CD4-positive, alpha-beta T cell (primary cell): Measurements from ENCODE around the gene PCGF3. TPM values are rescaled to one million over a fixed set of nuclear protein-coding genes. Genes with fewer than 3 reads are reported as not detected.

ENCODE experiments used
- ATAC-seq: fragments of 200-7000 bp; cut with Tn5 transposase; one replicate; pipeline ENCODE4 v1.10.0; 2022; ENCODE audit warnings: mild to moderate bottlenecking; ENCODE audit not compliant: poor library complexity
- CTCF ChIA-PET: fragments of 350-600 bp; sonication (Branson Sonifier 250); formaldehyde crosslinking; loops from one replicate; lab custom pipeline; 2021; ENCODE audit warnings: antibody characterized with exemption, inconsistent platforms; lab: Charles Lee
- POLR2A ChIA-PET: fragments of 350-600 bp; sonication (Branson Sonifier 250); formaldehyde crosslinking; loops from one replicate; lab custom pipeline; 2021; ENCODE audit warnings: antibody characterized with exemption, inconsistent platforms; lab: Charles Lee
- DNase-seq, 14 experiments: peaks; one replicate each; pipeline ENCODE4 v3.0.0-alpha.2; 2013 to 2020; ENCODE audit warnings: mixed read lengths in 2 of 14
- H3K27ac ChIP-seq, 2 donors: one replicate each; pipeline versions ENCODE4 v1.5.1 to v1.7.0; 2013; ENCODE audit warnings: low read length in 2 of 2, low read depth in 1 of 2, mild to moderate bottlenecking in 1 of 2
- H3K27me3 ChIP-seq, 2 experiments: 1 replicate in 1 of 2; 2 replicates in 1 of 2; pipeline versions ENCODE4 v1.6.1 to v1.7.0; 2013; ENCODE audit warnings: low read length in 2 of 2, control low read depth in 1 of 2, mild to moderate bottlenecking in 1 of 2, moderate library complexity in 1 of 2; ENCODE audit not compliant: insufficient read depth in 2 of 2, control insufficient read depth in 1 of 2
- H3K36me3 ChIP-seq: one replicate; pipeline ENCODE4 v1.6.1; 2013; ENCODE audit warnings: low read length, control low read depth; ENCODE audit not compliant: insufficient read depth
- H3K4me1 ChIP-seq: one replicate; pipeline ENCODE4 v1.6.1; 2013; ENCODE audit warnings: low read length, control low read depth; ENCODE audit not compliant: insufficient read depth
- H3K4me3 ChIP-seq: one replicate; pipeline ENCODE4 v1.5.1; 2013; ENCODE audit warnings: mild to moderate bottlenecking, low read length, moderate library complexity
- H3K9me3 ChIP-seq, 2 experiments: 1 replicate in 1 of 2; 2 replicates in 1 of 2; pipeline versions ENCODE4 v1.6.1 to v1.7.0; 2013; ENCODE audit warnings: low read length in 2 of 2, mild to moderate bottlenecking in 2 of 2, control low read depth in 1 of 2, moderate library complexity in 1 of 2; ENCODE audit not compliant: control insufficient read depth in 1 of 2, insufficient read depth in 1 of 2
- H3K27ac Mint-ChIP-seq: one replicate; pipeline ENCODE4 v1.8.0; 2020; ENCODE audit warnings: mixed read lengths
- H3K27me3 Mint-ChIP-seq: one replicate; pipeline ENCODE4 v1.8.0; 2021; ENCODE audit warnings: mixed read lengths
- H3K36me3 Mint-ChIP-seq: one replicate; pipeline ENCODE4 v1.8.0; 2021; ENCODE audit warnings: low read depth, mixed read lengths
- H3K4me1 Mint-ChIP-seq: one replicate; pipeline ENCODE4 v1.8.0; 2021; ENCODE audit warnings: low read depth, mixed read lengths
- H3K4me3 Mint-ChIP-seq: one replicate; pipeline ENCODE4 v1.8.0; 2020; ENCODE audit warnings: mild to moderate bottlenecking, mixed read lengths
- H3K9me3 Mint-ChIP-seq: one replicate; pipeline ENCODE4 v1.8.0; 2020; ENCODE audit warnings: mixed read lengths
- CTCF ChIP-seq: fragments of 200-600 bp; IDR thresholded peaks from one replicate; pipeline ENCODE4 v1.8.0; 2022; ENCODE audit warnings: antibody characterized with exemption, mild to moderate bottlenecking
- intact Hi-C, 2 experiments: fragments of 100-400 bp; cut with DNase I in 1 of 2; cut with micrococcal nuclease in 1 of 2; formaldehyde crosslinking; loops; one replicate each; pipeline versions ENCODE4 v1.15.1 to v1.9.0; 2023 to 2025; cut with DNase I, micrococcal nuclease
- total RNA-seq, 174 experiments: library from RNA in 2 of 174; stranded (reverse) in 2 of 174; gene quantifications; one replicate each; pipeline ENCODE4 v1.2.3 and lab custom pipeline; 2021 to 2026

PCGF3 gene
- total RNA-seq, 2 experiments from 2014 or later, result 45.1 to 48.6 TPM

GRCh38 chr4:744212-744841 lies 38.7 kb downstream of the PCGF3 start:
- TF ChIP-seq CTCF, result no peak
- Histone ChIP-seq H3K36me3 (peaks cover 13% of the 10 kb centered on the region), H3K27ac (no peak overlapping the region), H3K27me3 (no peaks in the 10 kb centered on the region), H3K9me3 (no peaks in the 10 kb centered on the region), H3K4me3 (no peak overlapping the region), H3K4me1 (peaks cover 6% of the 10 kb centered on the region)
- ChIA-PET CTCF (no interaction called here), POLR2A (no interaction called here)
- Mint-ChIP-seq H3K9me3 (no peaks in the 10 kb centered on the region), H3K4me3 (no peak overlapping the region), H3K36me3 (peaks cover 29% of the 10 kb centered on the region), H3K4me1 (no peaks in the 10 kb centered on the region), H3K27ac (no peak overlapping the region), H3K27me3 (no peaks in the 10 kb centered on the region)
- intact Hi-C loops, result loop anchor here in 1 of 2 experiments (5.0 to 10.0 kb wide), 2 partner anchors 500 to 608 kb away; no protein-coding TSS in a partner anchor
- no peak for DNase-seq
- ATAC-seq, result no peak

- Histone ChIP-seq H3K4me3 (no peak overlapping the region), H3K27ac (no peak overlapping the region), H3K36me3 (peaks cover 23% of the 10 kb centered on the region), H3K27me3 (no peaks in the 10 kb centered on the region), H3K9me3 (no peaks in the 10 kb centered on the region), H3K4me1 (peaks cover 6% of the 10 kb centered on the region)
- H3K36me3 Mint-ChIP-seq, result peaks cover 32% of the 10 kb centered on the region
- H3K9me3 Mint-ChIP-seq, result no peaks in the 10 kb centered on the region
- H3K4me3 Mint-ChIP-seq, result no peak overlapping the region
- no peaks in the 10 kb centered on the region for H3K4me1 Mint-ChIP-seq
- no peak overlapping the region for H3K27ac Mint-ChIP-seq
- TF ChIP-seq CTCF, result no peak
- CTCF ChIA-PET, result no interaction called here
- DNase-seq (no peak), ATAC-seq (no peak)
- H3K27me3 Mint-ChIP-seq, result no peaks in the 10 kb centered on the region
- intact Hi-C loops, result loop anchor here in 1 of 2 experiments (10.0 kb wide), 1 partner anchor 503 kb away; no protein-coding TSS in a partner anchor
- POLR2A ChIA-PET, result no interaction called here
Measured at GRCh38 chr4:747546-748170, 42.0 kb downstream of the PCGF3 start.

GRCh38 chr4:748461-748860 lies 42.8 kb downstream of the PCGF3 start:
- H3K4me3 Mint-ChIP-seq, result no peak overlapping the region
- no peak for DNase-seq
- Histone ChIP-seq H3K27me3 (no peaks in the 10 kb centered on the region), H3K36me3 (peaks cover 26% of the 10 kb centered on the region), H3K9me3 (no peaks in the 10 kb centered on the region), H3K4me3 (no peak overlapping the region), H3K4me1 (peaks cover 4% of the 10 kb centered on the region), H3K27ac (no peak overlapping the region)
- no peak overlapping the region for H3K27ac Mint-ChIP-seq
- ChIA-PET POLR2A (no interaction called here), CTCF (no interaction called here)
- peaks cover 30% of the 10 kb centered on the region for H3K36me3 Mint-ChIP-seq
- intact Hi-C loops, result loop anchor here in 1 of 2 experiments (10.0 kb wide), 1 partner anchor 504 kb away; no protein-coding TSS in a partner anchor
- no peaks in the 10 kb centered on the region for H3K4me1 Mint-ChIP-seq
- H3K9me3 Mint-ChIP-seq, result no peaks in the 10 kb centered on the region
- TF ChIP-seq CTCF, result no peak
- no peaks in the 10 kb centered on the region for H3K27me3 Mint-ChIP-seq
- ATAC-seq, result no peak
